Dendritic cell treated with granulocyte-macrophage colony-stimulating factor and Interleukin-4, amounts not matched to agents 40 ng/mL and 50 ng/mL, for 4 days (primary cell): ENCODE measurements around the gene GLIS2.
"Not testable (repeated sequence)": the region's sequence is repeated elsewhere in the genome, so short reads cannot be mapped to it uniquely, and the experiment has no call there.

Experiments
- H3K27ac Mint-ChIP-seq: one replicate; pipeline ENCODE4 v1.8.0; 2022; ENCODE audit warnings: mild to moderate bottlenecking, mixed read lengths
- H3K27me3 Mint-ChIP-seq: one replicate; pipeline ENCODE4 v1.8.0; 2022; ENCODE audit warnings: mild to moderate bottlenecking, mixed read lengths
- H3K36me3 Mint-ChIP-seq: one replicate; pipeline ENCODE4 v1.8.0; 2022; ENCODE audit warnings: low read depth, mixed read lengths
- H3K4me1 Mint-ChIP-seq: one replicate; pipeline ENCODE4 v1.8.0; 2022; ENCODE audit warnings: low read depth, mixed read lengths
- H3K4me3 Mint-ChIP-seq: one replicate; pipeline ENCODE4 v1.8.0; 2022; ENCODE audit warnings: mild to moderate bottlenecking, moderate library complexity, mixed read lengths
- H3K9me3 Mint-ChIP-seq: one replicate; pipeline ENCODE4 v1.8.0; 2022; ENCODE audit warnings: mixed read lengths
- intact Hi-C: fragments of 100-400 bp; cut with micrococcal nuclease; formaldehyde crosslinking; loops from one replicate; pipeline ENCODE4 v1.15.0; 2022

Gene GLIS2

GRCh38 chr16:4339909-4340308, 24.0 kb downstream of the GLIS2 start:
- intact Hi-C loops = loop anchor here (10.0 kb wide), 1 partner anchor 355 kb away; no protein-coding TSS in a partner anchor
- Mint-ChIP-seq H3K27ac (no peak overlapping the region), H3K4me3 (no peak overlapping the region), H3K4me1 (peaks cover 8% of the 10 kb centered on the region), H3K36me3 (peaks cover 85% of the 10 kb centered on the region), H3K27me3 (no peaks in the 10 kb centered on the region), H3K9me3 (no peaks in the 10 kb centered on the region)

GRCh38 chr16:4340443-4340842, 24.6 kb downstream of the GLIS2 start:
- no peaks in the 10 kb centered on the region for H3K9me3 Mint-ChIP-seq
- no peak overlapping the region for H3K27ac Mint-ChIP-seq
- intact Hi-C loops = no loop called here
- H3K27me3 Mint-ChIP-seq = no peaks in the 10 kb centered on the region
- peaks cover 13% of the 10 kb centered on the region for H3K4me1 Mint-ChIP-seq
- H3K36me3 Mint-ChIP-seq = peaks cover 80% of the 10 kb centered on the region
- H3K4me3 Mint-ChIP-seq = no peak overlapping the region

GRCh38 chr16:4341250-4341649, 25.4 kb downstream of the GLIS2 start:
- H3K36me3 Mint-ChIP-seq = peaks cover 75% of the 10 kb centered on the region
- no peaks in the 10 kb centered on the region for H3K27me3 Mint-ChIP-seq
- H3K4me3 Mint-ChIP-seq = no peak overlapping the region
- no peaks in the 10 kb centered on the region for H3K9me3 Mint-ChIP-seq
- H3K4me1 Mint-ChIP-seq = peaks cover 21% of the 10 kb centered on the region
- no peak overlapping the region for H3K27ac Mint-ChIP-seq
- intact Hi-C loops = no loop called here

- intact Hi-C loops = no loop called here
- Mint-ChIP-seq H3K4me3 (no peak overlapping the region), H3K9me3 (no peaks in the 10 kb centered on the region), H3K36me3 (peaks cover 58% of the 10 kb centered on the region), H3K4me1 (peaks cover 36% of the 10 kb centered on the region), H3K27me3 (no peaks in the 10 kb centered on the region), H3K27ac (no peak overlapping the region)
Observed at GRCh38 chr16:4342866-4343744, 27.2 kb downstream of the GLIS2 start.

GRCh38 chr16:4344300-4344982, 28.6 kb downstream of the GLIS2 start:
- Mint-ChIP-seq H3K36me3 (peaks cover 51% of the 10 kb centered on the region), H3K4me1 (peaks cover 45% of the 10 kb centered on the region)
- H3K27me3 Mint-ChIP-seq, H3K27ac Mint-ChIP-seq, H3K9me3 Mint-ChIP-seq, intact Hi-C loops, H3K4me3 Mint-ChIP-seq: not testable (repeated sequence)

GRCh38 chr16:4344983-4345835, 29.3 kb downstream of the GLIS2 start:
- Mint-ChIP-seq H3K36me3 (peaks cover 43% of the 10 kb centered on the region), H3K9me3 (no peaks in the 10 kb centered on the region), H3K27ac (no peak overlapping the region), H3K27me3 (no peaks in the 10 kb centered on the region), H3K4me3 (no peak overlapping the region), H3K4me1 (peaks cover 51% of the 10 kb centered on the region)
- intact Hi-C loops = no loop called here

- Mint-ChIP-seq H3K36me3 (peaks cover 40% of the 10 kb centered on the region), H3K27me3 (no peaks in the 10 kb centered on the region), H3K4me3 (no peak overlapping the region), H3K9me3 (no peaks in the 10 kb centered on the region), H3K4me1 (peaks cover 51% of the 10 kb centered on the region), H3K27ac (no peak overlapping the region)
- intact Hi-C loops = no loop called here
Observed at GRCh38 chr16:4345836-4346781, 30.2 kb downstream of the GLIS2 start.

- H3K9me3 Mint-ChIP-seq = no peaks in the 10 kb centered on the region
- no peaks in the 10 kb centered on the region for H3K27me3 Mint-ChIP-seq
- intact Hi-C loops = no loop called here
- no peak overlapping the region for H3K4me3 Mint-ChIP-seq
- peaks cover 34% of the 10 kb centered on the region for H3K36me3 Mint-ChIP-seq
- H3K27ac Mint-ChIP-seq = peak overlapping the region; percentile 51
- H3K4me1 Mint-ChIP-seq = peaks cover 51% of the 10 kb centered on the region
Observed at GRCh38 chr16:4347010-4347409, 31.1 kb downstream of the GLIS2 start.

GRCh38 chr16:4347765-4348509, 32.1 kb downstream of the GLIS2 start:
- intact Hi-C loops = no loop called here
- Mint-ChIP-seq H3K4me3 (no peak overlapping the region), H3K36me3 (peaks cover 29% of the 10 kb centered on the region), H3K27ac (no peak overlapping the region), H3K4me1 (peaks cover 51% of the 10 kb centered on the region), H3K9me3 (no peaks in the 10 kb centered on the region), H3K27me3 (no peaks in the 10 kb centered on the region)

- Mint-ChIP-seq H3K27me3 (no peaks in the 10 kb centered on the region), H3K36me3 (peaks cover 31% of the 10 kb centered on the region), H3K27ac (no peak overlapping the region), H3K4me1 (peaks cover 52% of the 10 kb centered on the region), H3K9me3 (no peaks in the 10 kb centered on the region), H3K4me3 (no peak overlapping the region)
- intact Hi-C loops = no loop called here
Observed at GRCh38 chr16:4349332-4349731, 33.5 kb downstream of the GLIS2 start.

- Mint-ChIP-seq H3K4me1 (peaks cover 44% of the 10 kb centered on the region), H3K36me3 (peaks cover 42% of the 10 kb centered on the region), H3K4me3 (peak overlapping the region; percentile 86), H3K9me3 (no peaks in the 10 kb centered on the region), H3K27me3 (no peaks in the 10 kb centered on the region), H3K27ac (peak overlapping the region; percentile 87)
- intact Hi-C loops = loop anchor here (5.0 kb wide), 1 partner anchor 67 kb away; the partner anchor contains the start of gene CORO7
Observed at GRCh38 chr16:4350365-4350786, 34.5 kb downstream of the GLIS2 start.

- Mint-ChIP-seq H3K27ac (peak within 1 kb of the TSS; percentile 87), H3K27me3 (no peaks in the 10 kb centered on the region), H3K9me3 (no peaks in the 10 kb centered on the region), H3K4me1 (peaks cover 37% of the 10 kb centered on the region), H3K4me3 (peak within 1 kb of the TSS; percentile 86), H3K36me3 (peaks cover 48% of the 10 kb centered on the region)
- intact Hi-C loops = loop anchor here (5.0 kb wide), 1 partner anchor 66 kb away; the partner anchor contains the start of gene CORO7
Observed at GRCh38 chr16:4350787-4351659, 35.2 kb downstream of the GLIS2 start, which contains the start of gene PAM16. PAM16 (minus strand) TSS chr16:4351321; CDS start chr16:4351234, 87 bp downstream.
